WTC11 (cell line): ENCODE measurements around the gene ALLC. TPM values are rescaled to one million over a fixed set of nuclear protein-coding genes. Genes with fewer than 3 reads are reported as not detected.

ENCODE experiments used
- ATAC-seq: fragments of 200-7000 bp; cut with Tn5 transposase; 2 replicates; pipeline ENCODE4 v1.10.0; 2021; ENCODE audit warnings: mild to moderate bottlenecking, moderate library complexity
- CTCF ChIA-PET: fragments of 300-600 bp; sonication (Branson Sonifier 250); formaldehyde crosslinking; loops from one replicate; lab custom pipeline; 2021; ENCODE audit warnings: antibody characterized with exemption; lab: Charles Lee
- POLR2A ChIA-PET: fragments of 350-600 bp; sonication (Branson Sonifier 250); formaldehyde crosslinking; loops from one replicate; lab custom pipeline; 2021; ENCODE audit warnings: antibody characterized with exemption; lab: Charles Lee
- DNase-seq: peaks from one replicate; pipeline ENCODE4 v3.0.0; 2021; ENCODE audit warnings: low spot score
- H3K27ac Mint-ChIP-seq: 2 replicates; pipeline ENCODE4 v1.8.0; 2021; ENCODE audit warnings: mixed read lengths
- H3K27me3 Mint-ChIP-seq: 2 replicates; pipeline ENCODE4 v1.8.0; 2021; ENCODE audit warnings: low read depth, mild to moderate bottlenecking, moderate library complexity, mixed read lengths
- H3K36me3 Mint-ChIP-seq: 2 replicates; pipeline ENCODE4 v1.8.0; 2021; ENCODE audit warnings: mixed read lengths
- H3K4me1 Mint-ChIP-seq: 2 replicates; pipeline ENCODE4 v1.8.0; 2022; ENCODE audit warnings: mixed read lengths
- H3K4me3 Mint-ChIP-seq: 2 replicates; pipeline ENCODE4 v1.8.0; 2021; ENCODE audit warnings: mild to moderate bottlenecking, moderate library complexity, mixed read lengths
- H3K9me3 Mint-ChIP-seq: 2 replicates; pipeline ENCODE4 v1.8.0; 2021; ENCODE audit warnings: mixed read lengths
- ERG ChIP-seq: fragments of 250-450 bp; sonication (Bioruptor Pico); IDR thresholded peaks from 2 replicates; pipeline ENCODE4 v1.8.0; 2021; ENCODE audit warnings: mild to moderate bottlenecking
- ESRRA ChIP-seq: sonication (generic); formaldehyde crosslinking; IDR thresholded peaks from 2 replicates; pipeline ENCODE4 v1.8.1; 2022; ENCODE audit warnings: mild to moderate bottlenecking, missing genetic modification reagents, borderline replicate concordance
- FOXJ3 ChIP-seq: sonication (generic); formaldehyde crosslinking; IDR thresholded peaks from 2 replicates; pipeline ENCODE4 v1.9.0; 2021; ENCODE audit warnings: missing genetic modification reagents, mild to moderate bottlenecking, borderline replicate concordance
- HMGXB4 ChIP-seq: sonication (generic); formaldehyde crosslinking; IDR thresholded peaks from 2 replicates; pipeline ENCODE4 v1.8.1; 2023; ENCODE audit warnings: mild to moderate bottlenecking, moderate library complexity, missing genetic modification reagents
- NFATC4 ChIP-seq: fragments of 250-450 bp; sonication (Bioruptor Pico); IDR thresholded peaks from 2 replicates; pipeline ENCODE4 v1.9.0; 2021; ENCODE audit warnings: mild to moderate bottlenecking
- NFE2L1 ChIP-seq: sonication (generic); formaldehyde crosslinking; IDR thresholded peaks from 2 replicates; pipeline ENCODE4 v1.8.1; 2023; ENCODE audit warnings: missing genetic modification reagents
- NFYB ChIP-seq: sonication (generic); formaldehyde crosslinking; conservative IDR thresholded peaks from 2 replicates; pipeline ENCODE4 v1.8.0; 2022; ENCODE audit warnings: low read depth, missing genetic modification reagents
- RELA ChIP-seq: sonication (generic); formaldehyde crosslinking; IDR thresholded peaks from 2 replicates; pipeline ENCODE4 v1.8.1; 2022; ENCODE audit warnings: missing genetic modification reagents, mild to moderate bottlenecking, borderline replicate concordance
- RORB ChIP-seq: fragments of 250-450 bp; sonication (Bioruptor Pico); IDR thresholded peaks from 2 replicates; pipeline ENCODE4 v1.9.0; 2021; ENCODE audit warnings: mild to moderate bottlenecking
- TEAD1 ChIP-seq: sonication (generic); formaldehyde crosslinking; IDR thresholded peaks from 2 replicates; pipeline ENCODE4 v1.8.0; 2022; ENCODE audit warnings: mild to moderate bottlenecking, missing genetic modification reagents
- TEAD4 ChIP-seq: sonication (generic); formaldehyde crosslinking; IDR thresholded peaks from 2 replicates; pipeline ENCODE4 v1.8.0; 2022; ENCODE audit warnings: mild to moderate bottlenecking, missing genetic modification reagents
- ZNF281 ChIP-seq: sonication (generic); formaldehyde crosslinking; IDR thresholded peaks from 2 replicates; pipeline ENCODE4 v1.8.0; 2023; ENCODE audit warnings: mild to moderate bottlenecking, missing genetic modification reagents
- ZNF317 ChIP-seq: sonication (generic); formaldehyde crosslinking; IDR thresholded peaks from 2 replicates; pipeline ENCODE4 v1.8.1; 2023; ENCODE audit warnings: low read depth, mild to moderate bottlenecking, moderate library complexity, missing genetic modification reagents, borderline replicate concordance
- total RNA-seq: library from RNA; stranded (reverse); gene quantifications from 3 replicates; pipeline ENCODE4 v1.2.3, GENCODE V29; 2021
- TF ChIP-seq, protein P1 (sequence below): fragments of 250-450 bp; sonication (Bioruptor Pico); IDR thresholded peaks from 2 replicates; pipeline ENCODE4 v1.9.0; 2021; ENCODE audit warnings: mild to moderate bottlenecking
- TF ChIP-seq, protein P2 (sequence below): sonication (generic); formaldehyde crosslinking; IDR thresholded peaks from 2 replicates; pipeline ENCODE4 v1.8.0; 2023; ENCODE audit warnings: missing genetic modification reagents, mild to moderate bottlenecking, borderline replicate concordance
- TF ChIP-seq, protein P3 (sequence below): fragments of 250-450 bp; sonication (Bioruptor Pico); conservative IDR thresholded peaks from 2 replicates; pipeline ENCODE4 v1.9.0; 2021; ENCODE audit warnings: mild to moderate bottlenecking
- TF ChIP-seq, protein P4 (sequence below): sonication (generic); formaldehyde crosslinking; IDR thresholded peaks from 2 replicates; pipeline ENCODE4 v1.8.1; 2023; ENCODE audit warnings: mild to moderate bottlenecking, missing genetic modification reagents

The ALLC gene
- total RNA-seq, 1 experiment from 2014 or later, result not detected

- H3K4me1 Mint-ChIP-seq, result no peaks in the 10 kb centered on the region
- peaks cover 57% of the 10 kb centered on the region for H3K9me3 Mint-ChIP-seq
- H3K36me3 Mint-ChIP-seq, result peaks cover 40% of the 10 kb centered on the region
- H3K4me3 Mint-ChIP-seq, result no peak overlapping the region
- no peak overlapping the region for H3K27ac Mint-ChIP-seq
- H3K27me3 Mint-ChIP-seq, result peaks cover 11% of the 10 kb centered on the region
- DNase-seq (no peak), ATAC-seq (no peak)
- POLR2A ChIA-PET, result no interaction called here
- no peak for TF ChIP-seq NFATC4 (CRISPR knock-in tag)
- TF ChIP-seq TEAD4 (CRISPR knock-in tag), result no peak
- no peak for TF ChIP-seq ESRRA
- TF ChIP-seq TEAD1 (CRISPR knock-in tag), result no peak
- TF ChIP-seq, all 79 proteins: peak for 0
- CTCF ChIA-PET, result no interaction called here
Observed at GRCh38 chr2:3712424-3712823, 54.4 kb downstream of the ALLC start.

DNA sequence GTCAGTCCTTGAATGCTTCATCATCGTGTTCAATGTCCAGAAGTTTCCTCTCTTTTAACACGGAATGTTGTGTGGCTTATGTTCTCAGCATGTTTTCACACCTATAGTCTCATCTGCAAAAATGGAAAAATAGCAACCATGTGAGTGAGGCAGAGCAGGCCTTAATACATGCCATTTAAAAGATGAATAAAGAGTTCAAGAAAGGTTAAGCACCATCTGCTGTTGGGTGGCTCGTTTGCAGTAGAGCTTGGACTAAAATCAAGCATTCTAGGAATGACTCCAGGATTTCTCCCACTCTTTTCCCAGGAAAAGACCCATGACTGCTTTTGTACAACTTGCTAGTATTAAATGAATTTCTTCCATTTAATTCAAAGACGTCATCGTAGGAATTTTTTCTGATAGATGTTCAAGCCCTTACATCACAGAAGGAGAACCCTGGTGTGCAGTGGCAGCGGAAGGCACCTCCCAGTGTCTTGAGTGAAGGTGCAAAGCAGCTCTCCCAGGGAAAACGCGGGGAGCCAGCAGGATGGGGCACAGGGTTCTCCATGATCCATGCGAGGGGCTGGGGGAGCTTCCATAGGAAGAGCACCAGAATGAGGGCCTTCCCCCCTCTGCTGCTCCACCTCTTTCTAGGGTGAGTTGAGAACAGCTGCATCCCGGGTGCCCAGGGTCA lies 55.0 kb downstream of the ALLC start:
- Mint-ChIP-seq H3K4me1 (no peaks in the 10 kb centered on the region), H3K36me3 (peaks cover 34% of the 10 kb centered on the region), H3K9me3 (peaks cover 52% of the 10 kb centered on the region), H3K27ac (no peak overlapping the region), H3K4me3 (no peak overlapping the region), H3K27me3 (peaks cover 10% of the 10 kb centered on the region)
- ATAC-seq, result no peak
- CTCF ChIA-PET, result no interaction called here
- POLR2A ChIA-PET, result no interaction called here
- no peak for DNase-seq
- TF ChIP-seq, protein P1, sequence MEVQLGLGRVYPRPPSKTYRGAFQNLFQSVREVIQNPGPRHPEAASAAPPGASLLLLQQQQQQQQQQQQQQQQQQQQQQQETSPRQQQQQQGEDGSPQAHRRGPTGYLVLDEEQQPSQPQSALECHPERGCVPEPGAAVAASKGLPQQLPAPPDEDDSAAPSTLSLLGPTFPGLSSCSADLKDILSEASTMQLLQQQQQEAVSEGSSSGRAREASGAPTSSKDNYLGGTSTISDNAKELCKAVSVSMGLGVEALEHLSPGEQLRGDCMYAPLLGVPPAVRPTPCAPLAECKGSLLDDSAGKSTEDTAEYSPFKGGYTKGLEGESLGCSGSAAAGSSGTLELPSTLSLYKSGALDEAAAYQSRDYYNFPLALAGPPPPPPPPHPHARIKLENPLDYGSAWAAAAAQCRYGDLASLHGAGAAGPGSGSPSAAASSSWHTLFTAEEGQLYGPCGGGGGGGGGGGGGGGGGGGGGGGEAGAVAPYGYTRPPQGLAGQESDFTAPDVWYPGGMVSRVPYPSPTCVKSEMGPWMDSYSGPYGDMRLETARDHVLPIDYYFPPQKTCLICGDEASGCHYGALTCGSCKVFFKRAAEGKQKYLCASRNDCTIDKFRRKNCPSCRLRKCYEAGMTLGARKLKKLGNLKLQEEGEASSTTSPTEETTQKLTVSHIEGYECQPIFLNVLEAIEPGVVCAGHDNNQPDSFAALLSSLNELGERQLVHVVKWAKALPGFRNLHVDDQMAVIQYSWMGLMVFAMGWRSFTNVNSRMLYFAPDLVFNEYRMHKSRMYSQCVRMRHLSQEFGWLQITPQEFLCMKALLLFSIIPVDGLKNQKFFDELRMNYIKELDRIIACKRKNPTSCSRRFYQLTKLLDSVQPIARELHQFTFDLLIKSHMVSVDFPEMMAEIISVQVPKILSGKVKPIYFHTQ, result no peak
- TF ChIP-seq, protein P2, sequence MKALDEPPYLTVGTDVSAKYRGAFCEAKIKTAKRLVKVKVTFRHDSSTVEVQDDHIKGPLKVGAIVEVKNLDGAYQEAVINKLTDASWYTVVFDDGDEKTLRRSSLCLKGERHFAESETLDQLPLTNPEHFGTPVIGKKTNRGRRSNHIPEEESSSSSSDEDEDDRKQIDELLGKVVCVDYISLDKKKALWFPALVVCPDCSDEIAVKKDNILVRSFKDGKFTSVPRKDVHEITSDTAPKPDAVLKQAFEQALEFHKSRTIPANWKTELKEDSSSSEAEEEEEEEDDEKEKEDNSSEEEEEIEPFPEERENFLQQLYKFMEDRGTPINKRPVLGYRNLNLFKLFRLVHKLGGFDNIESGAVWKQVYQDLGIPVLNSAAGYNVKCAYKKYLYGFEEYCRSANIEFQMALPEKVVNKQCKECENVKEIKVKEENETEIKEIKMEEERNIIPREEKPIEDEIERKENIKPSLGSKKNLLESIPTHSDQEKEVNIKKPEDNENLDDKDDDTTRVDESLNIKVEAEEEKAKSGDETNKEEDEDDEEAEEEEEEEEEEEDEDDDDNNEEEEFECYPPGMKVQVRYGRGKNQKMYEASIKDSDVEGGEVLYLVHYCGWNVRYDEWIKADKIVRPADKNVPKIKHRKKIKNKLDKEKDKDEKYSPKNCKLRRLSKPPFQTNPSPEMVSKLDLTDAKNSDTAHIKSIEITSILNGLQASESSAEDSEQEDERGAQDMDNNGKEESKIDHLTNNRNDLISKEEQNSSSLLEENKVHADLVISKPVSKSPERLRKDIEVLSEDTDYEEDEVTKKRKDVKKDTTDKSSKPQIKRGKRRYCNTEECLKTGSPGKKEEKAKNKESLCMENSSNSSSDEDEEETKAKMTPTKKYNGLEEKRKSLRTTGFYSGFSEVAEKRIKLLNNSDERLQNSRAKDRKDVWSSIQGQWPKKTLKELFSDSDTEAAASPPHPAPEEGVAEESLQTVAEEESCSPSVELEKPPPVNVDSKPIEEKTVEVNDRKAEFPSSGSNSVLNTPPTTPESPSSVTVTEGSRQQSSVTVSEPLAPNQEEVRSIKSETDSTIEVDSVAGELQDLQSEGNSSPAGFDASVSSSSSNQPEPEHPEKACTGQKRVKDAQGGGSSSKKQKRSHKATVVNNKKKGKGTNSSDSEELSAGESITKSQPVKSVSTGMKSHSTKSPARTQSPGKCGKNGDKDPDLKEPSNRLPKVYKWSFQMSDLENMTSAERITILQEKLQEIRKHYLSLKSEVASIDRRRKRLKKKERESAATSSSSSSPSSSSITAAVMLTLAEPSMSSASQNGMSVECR (CRISPR knock-in tag), result no peak
- no peak for TF ChIP-seq RORB (CRISPR knock-in tag)
- TF ChIP-seq, protein P3, sequence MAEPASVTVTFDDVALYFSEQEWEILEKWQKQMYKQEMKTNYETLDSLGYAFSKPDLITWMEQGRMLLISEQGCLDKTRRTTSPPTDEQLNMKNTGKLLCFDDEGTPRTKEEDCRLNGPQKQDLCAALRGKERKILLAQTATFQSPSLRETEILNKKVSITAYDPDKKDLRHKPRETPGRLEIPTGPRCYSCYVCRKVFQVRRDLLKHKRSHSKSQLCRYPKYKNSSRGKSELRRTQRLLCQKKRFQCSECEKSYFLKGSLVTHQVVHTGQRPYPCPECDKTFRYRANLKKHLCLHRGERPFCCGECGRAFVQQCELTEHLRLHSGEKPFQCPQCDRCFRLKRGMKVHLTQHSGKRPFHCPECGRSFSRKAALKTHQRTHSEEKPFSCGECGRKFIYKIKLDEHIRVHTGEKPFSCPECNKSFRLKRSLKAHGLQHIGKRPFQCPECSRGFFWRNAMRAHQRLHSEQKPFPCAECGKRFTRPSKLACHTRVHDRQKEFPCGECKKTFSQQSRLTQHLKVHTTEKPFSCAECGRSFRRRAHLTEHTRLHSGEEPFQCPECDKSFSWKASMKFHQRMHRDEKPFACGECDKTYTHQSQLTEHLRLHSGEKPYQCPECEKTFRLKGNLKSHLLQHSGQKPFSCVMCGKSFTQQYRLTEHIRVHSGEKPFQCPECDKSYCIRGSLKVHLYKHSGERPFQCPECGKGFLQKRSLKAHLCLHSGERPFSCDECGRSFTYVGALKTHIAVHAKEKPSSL (CRISPR knock-in tag), result no peak
- TF ChIP-seq HMGXB4 (CRISPR knock-in tag), result no peak
- TF ChIP-seq NFYB (CRISPR knock-in tag), result no peak
- TF ChIP-seq TEAD4 (CRISPR knock-in tag), result no peak
- TF ChIP-seq, protein P4, sequence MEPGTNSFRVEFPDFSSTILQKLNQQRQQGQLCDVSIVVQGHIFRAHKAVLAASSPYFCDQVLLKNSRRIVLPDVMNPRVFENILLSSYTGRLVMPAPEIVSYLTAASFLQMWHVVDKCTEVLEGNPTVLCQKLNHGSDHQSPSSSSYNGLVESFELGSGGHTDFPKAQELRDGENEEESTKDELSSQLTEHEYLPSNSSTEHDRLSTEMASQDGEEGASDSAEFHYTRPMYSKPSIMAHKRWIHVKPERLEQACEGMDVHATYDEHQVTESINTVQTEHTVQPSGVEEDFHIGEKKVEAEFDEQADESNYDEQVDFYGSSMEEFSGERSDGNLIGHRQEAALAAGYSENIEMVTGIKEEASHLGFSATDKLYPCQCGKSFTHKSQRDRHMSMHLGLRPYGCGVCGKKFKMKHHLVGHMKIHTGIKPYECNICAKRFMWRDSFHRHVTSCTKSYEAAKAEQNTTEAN, result no peak
- no peak for TF ChIP-seq RELA
- no peak for TF ChIP-seq ZNF281 (CRISPR knock-in tag)
- no peak for TF ChIP-seq ZNF317 (CRISPR knock-in tag)
- TF ChIP-seq FOXJ3 (CRISPR knock-in tag), result no peak
- TF ChIP-seq NFE2L1 (CRISPR knock-in tag), result no peak
- no peak for TF ChIP-seq ERG
